ENCODE results near the gene IL17RD. TPM values are rescaled to one million over a fixed set of nuclear protein-coding genes. Genes with fewer than 3 reads are reported as not detected.

Gene IL17RD
- total RNA-seq, 4 donors from 2014 or later, result 0.98 to 5.8 (median 3.4) TPM

GRCh38 chr3:57130571-57131209, 34.5 kb downstream of the IL17RD start:
- no peak for TF ChIP-seq CTCF (IDR thresholded peaks at IDR 0.05; ENCODE audit: low read depth)

- TF ChIP-seq CTCF (IDR thresholded peaks at IDR 0.05; ENCODE audit: low read depth), result no peak
Measured at GRCh38 chr3:57128826-57129667, 36.1 kb downstream of the IL17RD start.

GRCh38 chr3:57127891-57128518, 37.1 kb downstream of the IL17RD start:
- TF ChIP-seq CTCF (IDR thresholded peaks at IDR 0.05; ENCODE audit: low read depth), result no peak

- no peak for TF ChIP-seq CTCF (IDR thresholded peaks at IDR 0.05; ENCODE audit: low read depth)
Measured at GRCh38 chr3:57126244-57126643, 38.9 kb downstream of the IL17RD start.

- TF ChIP-seq CTCF (IDR thresholded peaks at IDR 0.05; ENCODE audit: low read depth), result no peak
Measured at GRCh38 chr3:57120451-57121174, 44.5 kb downstream of the IL17RD start.

- TF ChIP-seq CTCF (IDR thresholded peaks at IDR 0.05; ENCODE audit: low read depth), result no peak
Measured at GRCh38 chr3:57120040-57120439, 45.1 kb downstream of the IL17RD start.

All from subcutaneous adipose tissue (tissue), 4 donors.